PC-9 (cell line): Measurements from ENCODE around the gene MCM7. TPM values are rescaled to one million over a fixed set of nuclear protein-coding genes. Genes with fewer than 3 reads are reported as not detected.

Experiments
- Bru-seq: library from RNA; stranded (reverse); fragments of 400-500 nt; gene quantifications from one replicate; lab custom pipeline; 2021; lab: Mats Ljungman, UMichigan
- BruChase-seq, 2 experiments: library from RNA; stranded (reverse); fragments of 400-500 nt; gene quantifications; one replicate each; lab custom pipeline; 2021; lab: Mats Ljungman, UMichigan
- BruUV-seq: library from RNA; stranded (reverse); fragments of 400-500 nt; replicated peaks from 2 replicates; lab custom pipeline; 2021; lab: Mats Ljungman, UMichigan
- CTCF ChIA-PET: fragments of 300-600 bp; sonication (Branson Sonifier 250); formaldehyde crosslinking; loops from one replicate; lab custom pipeline; 2022; ENCODE audit warnings: antibody characterized with exemption; lab: Charles Lee
- POLR2A ChIA-PET: fragments of 300-600 bp; sonication (Branson Sonifier 250); formaldehyde crosslinking; loops from one replicate; lab custom pipeline; 2022; ENCODE audit warnings: antibody characterized with exemption; ENCODE audit not compliant: unreplicated experiment; lab: Charles Lee
- DNase-seq, 2 experiments: peaks; one replicate each; pipeline versions ENCODE4 v3.0.0 to v3.0.0-alpha.2; 2015 to 2022; ENCODE audit warnings: mixed read lengths in 1 of 2
- H2AFZ ChIP-seq: fragments of 200-600 bp; sonication (generic); 2 replicates; pipeline ENCODE4 v1.8.1; 2017; ENCODE audit warnings: antibody characterized with exemption
- H3F3A ChIP-seq: fragments of 200-600 bp; sonication (generic); 2 replicates; pipeline ENCODE4 v1.8.1; 2017; ENCODE audit warnings: antibody characterized with exemption, mild to moderate bottlenecking, low read depth; ENCODE audit not compliant: insufficient read depth
- H3K27ac ChIP-seq: fragments of 200-600 bp; sonication (generic); 2 replicates; pipeline ENCODE4 v1.6.1; 2016; ENCODE audit warnings: mixed run types
- H3K27me3 ChIP-seq: fragments of 200-600 bp; sonication (generic); 2 replicates; pipeline ENCODE4 v1.6.1; 2016; ENCODE audit warnings: low read depth, mixed run types; ENCODE audit not compliant: insufficient read depth
- H3K36me3 ChIP-seq: fragments of 200-600 bp; sonication (generic); 2 replicates; pipeline ENCODE4 v1.6.1; 2016; ENCODE audit warnings: low read depth, mixed run types
- H3K4me1 ChIP-seq: fragments of 200-600 bp; sonication (generic); replicated peaks from 2 replicates; pipeline ENCODE4 v1.6.1; 2016; ENCODE audit warnings: mixed run types; ENCODE audit not compliant: insufficient read depth
- H3K4me2 ChIP-seq: fragments of 200-600 bp; sonication (generic); 2 replicates; pipeline ENCODE4 v1.6.1; 2017; ENCODE audit warnings: mixed run types
- H3K4me3 ChIP-seq: fragments of 200-600 bp; sonication (generic); 2 replicates; pipeline ENCODE4 v1.6.1; 2016; ENCODE audit warnings: mixed run types
- H3K79me2 ChIP-seq: fragments of 200-600 bp; sonication (generic); 2 replicates; pipeline ENCODE4 v1.6.1; 2017; ENCODE audit warnings: low read depth, mixed run types
- H3K9me2 ChIP-seq: fragments of 200-600 bp; sonication (generic); 2 replicates; pipeline ENCODE4 v1.8.1; 2017; ENCODE audit warnings: mild to moderate bottlenecking; ENCODE audit not compliant: insufficient read depth
- H3K9me3 ChIP-seq: fragments of 200-600 bp; sonication (generic); 2 replicates; pipeline ENCODE4 v1.8.1; 2016; ENCODE audit warnings: low read depth; ENCODE audit not compliant: insufficient read depth
- H4K20me1 ChIP-seq: fragments of 200-600 bp; sonication (generic); 2 replicates; pipeline ENCODE4 v1.8.1; 2017; ENCODE audit not compliant: insufficient read depth
- CTCF ChIP-seq: fragments of 200-600 bp; sonication (generic); conservative IDR thresholded peaks from 2 replicates; pipeline ENCODE4 v1.6.1; 2017; ENCODE audit warnings: mixed run types, antibody characterized with exemption, mild to moderate bottlenecking, moderate library complexity
- EZH2 ChIP-seq: fragments of 200-600 bp; sonication (generic); IDR thresholded peaks from 2 replicates; pipeline ENCODE4 v1.8.0; 2017; ENCODE audit warnings: antibody characterized with exemption, low read depth
- intact Hi-C: fragments of 100-400 bp; cut with micrococcal nuclease; formaldehyde crosslinking; loops from one replicate; pipeline ENCODE4 v1.10.0; 2022; ENCODE audit not compliant: unreplicated experiment
- long read RNA-seq: library from polyadenylated mRNA; stranded (forward); transcript quantifications from one replicate; pipeline ENCODE4 v2.0.0, GENCODE V29; 2022
- total RNA-seq: library from RNA; stranded (reverse); gene quantifications from 2 replicates; pipeline ENCODE4 v1.2.3, GENCODE V29; 2021

Gene MCM7
- total RNA-seq: 195 and 238 TPM in 2 replicates
- Bru-seq, nascent RNA: percentile 98 among the genes with signal in this experiment
- percentile 95 among the genes with signal in this experiment for BruChase-seq, experiment 1, labeled RNA remaining after a 2-hour chase
- percentile 99 among the genes with signal in this experiment for BruChase-seq, experiment 2, labeled RNA remaining after a 6-hour chase
- long read RNA-seq, transcript MCM7-201 (15 exons, 2,957 nt): major isoform, 375 of 454 reads
- long read RNA-seq, partial matches to known transcripts: 31 of 454 reads
- long read RNA-seq, other reads (novel, unspliced or antisense): 43 of 454 reads

GRCh38 chr7:100101016-100101862 lies at the start of gene MCM7, which contains the start of gene AP4M1:
Gene MCM7 (minus strand): TSS chr7:100101397. CDS start chr7:100101294, 103 bp downstream.
Gene AP4M1 (plus strand): TSS chr7:100101643. CDS start chr7:100101715, 72 bp downstream.
- peaks cover 35% of the 10 kb centered on the region for H3K36me3 ChIP-seq
- no peaks in the 10 kb centered on the region for H3K9me2 ChIP-seq
- peak within 1 kb of the TSS; percentile 88 for H2AFZ ChIP-seq
- no peaks in the 10 kb centered on the region for H3K9me3 ChIP-seq
- peaks cover 52% of the 10 kb centered on the region for H3F3A ChIP-seq
- ChIA-PET CTCF (interaction anchor here (0.6 to 1.8 kb wide), 4 partner anchors 19 to 280 kb away, joined by 3 to 12 read pairs (median 4); no protein-coding TSS in a partner anchor), POLR2A (interaction anchor here (0.5 to 1.2 kb wide), 8 partner anchors 19 to 961 kb away, joined by 3 to 24 read pairs (median 6); partner anchors contain the start of gene ZCWPW1)
- BruUV-seq: TSS peak; percentile 32
- H3K27me3 ChIP-seq: no peaks in the 10 kb centered on the region
- DNase-seq: peak; percentile 96 to 100
- peaks cover 1% of the 10 kb centered on the region; the same call in 1 of the 2 replicates for H4K20me1 ChIP-seq
- intact Hi-C loops: loop anchor here (1.0 to 2.0 kb wide), 4 partner anchors 18 to 328 kb away; partner anchors contain the start of genes CNPY4, MBLAC1, MEPCE and TAF6
- no peak for TF ChIP-seq EZH2
- TF ChIP-seq CTCF: no peak
- H3K79me2 ChIP-seq: peaks cover 48% of the 10 kb centered on the region
- H3K4me2 ChIP-seq: peak within 1 kb of the TSS; percentile 94
- peak within 1 kb of the TSS; percentile 99 for H3K4me3 ChIP-seq
- H3K4me1 ChIP-seq: peaks cover 19% of the 10 kb centered on the region
- H3K27ac ChIP-seq: peak within 1 kb of the TSS; percentile 85

GRCh38 chr7:100148559-100149328 lies 47.5 kb upstream of the MCM7 start, which contains the start of gene LAMTOR4:
Gene LAMTOR4 (plus strand): TSS chr7:100148918. CDS start chr7:100148973, 55 bp downstream.
- TF ChIP-seq CTCF: no peak
- no peak for TF ChIP-seq EZH2
- Histone ChIP-seq H3K79me2 (peaks cover 24% of the 10 kb centered on the region), H3K9me2 (no peaks in the 10 kb centered on the region), H2AFZ (peak within 1 kb of the TSS; percentile 98), H3K4me2 (peak within 1 kb of the TSS; percentile 100), H3K4me1 (peaks cover 35% of the 10 kb centered on the region), H3F3A (peaks cover 47% of the 10 kb centered on the region), H3K27me3 (no peaks in the 10 kb centered on the region), H3K4me3 (peak within 1 kb of the TSS; percentile 97), H3K27ac (no peak within 1 kb of the TSS), H3K36me3 (no peaks in the 10 kb centered on the region; the same call in 1 of the 2 replicates), H4K20me1 (peaks cover 1% of the 10 kb centered on the region; the same call in 1 of the 2 replicates), H3K9me3 (no peaks in the 10 kb centered on the region)
- ChIA-PET POLR2A (interaction anchor here (0.6 to 1.0 kb wide), 11 partner anchors 11 to 1285 kb away, joined by 3 to 21 read pairs (median 5); partner anchors contain the start of genes GPC2 and ZKSCAN1), CTCF (interaction anchor here (0.5 kb wide), 2 partner anchors 678 to 995 kb away, joined by 6 to 7 read pairs; no protein-coding TSS in a partner anchor)
- no TSS peak for BruUV-seq
- DNase-seq: peak; percentile 95 to 99
- intact Hi-C loops: no loop called here
